Esophagus muscularis mucosa (tissue), 4 donors: ENCODE measurements around the gene TM6SF1.

Source experiments
- EP300 ChIP-seq: sonication (generic); formaldehyde crosslinking; IDR thresholded peaks from one replicate; pipeline ENCODE4 v1.6.1; 2017; ENCODE audit warnings: antibody characterized with exemption
- POLR2A ChIP-seq: fragments of 450-650 bp; IDR thresholded peaks from one replicate; pipeline ENCODE4 v1.6.1; 2017; ENCODE audit warnings: antibody characterized with exemption, moderate library complexity, mild to moderate bottlenecking, low read depth
- POLR2AphosphoS5 ChIP-seq, 2 donors: sonication (generic); formaldehyde crosslinking; IDR thresholded peaks; one replicate each; pipeline ENCODE4 v1.6.1; 2017; ENCODE audit warnings: antibody characterized with exemption in 2 of 2
- TF ChIP-seq, protein P1 (sequence below), 3 experiments: fragments of 200-600 bp in 2 of 3; fragments of 450-650 bp in 1 of 3; sonication (generic) in 2 of 3; IDR thresholded peaks; one replicate each; pipeline ENCODE4 v1.5.1; 2017 to 2019; ENCODE audit warnings: antibody characterized with exemption in 3 of 3, mild to moderate bottlenecking in 2 of 3, moderate library complexity in 1 of 3

GRCh38 chr15:83170474-83171165, 63.2 kb downstream of the TM6SF1 start:
- TF ChIP-seq EP300 (no peak), POLR2A (no peak), POLR2AphosphoS5 (IDR thresholded peaks at IDR 0.05) (no peak)
- TF ChIP-seq, protein P1, sequence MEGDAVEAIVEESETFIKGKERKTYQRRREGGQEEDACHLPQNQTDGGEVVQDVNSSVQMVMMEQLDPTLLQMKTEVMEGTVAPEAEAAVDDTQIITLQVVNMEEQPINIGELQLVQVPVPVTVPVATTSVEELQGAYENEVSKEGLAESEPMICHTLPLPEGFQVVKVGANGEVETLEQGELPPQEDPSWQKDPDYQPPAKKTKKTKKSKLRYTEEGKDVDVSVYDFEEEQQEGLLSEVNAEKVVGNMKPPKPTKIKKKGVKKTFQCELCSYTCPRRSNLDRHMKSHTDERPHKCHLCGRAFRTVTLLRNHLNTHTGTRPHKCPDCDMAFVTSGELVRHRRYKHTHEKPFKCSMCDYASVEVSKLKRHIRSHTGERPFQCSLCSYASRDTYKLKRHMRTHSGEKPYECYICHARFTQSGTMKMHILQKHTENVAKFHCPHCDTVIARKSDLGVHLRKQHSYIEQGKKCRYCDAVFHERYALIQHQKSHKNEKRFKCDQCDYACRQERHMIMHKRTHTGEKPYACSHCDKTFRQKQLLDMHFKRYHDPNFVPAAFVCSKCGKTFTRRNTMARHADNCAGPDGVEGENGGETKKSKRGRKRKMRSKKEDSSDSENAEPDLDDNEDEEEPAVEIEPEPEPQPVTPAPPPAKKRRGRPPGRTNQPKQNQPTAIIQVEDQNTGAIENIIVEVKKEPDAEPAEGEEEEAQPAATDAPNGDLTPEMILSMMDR (IDR thresholded peaks at IDR 0.05): no peak
